ENCODE measurements around the gene CYB561D2.

DNA sequence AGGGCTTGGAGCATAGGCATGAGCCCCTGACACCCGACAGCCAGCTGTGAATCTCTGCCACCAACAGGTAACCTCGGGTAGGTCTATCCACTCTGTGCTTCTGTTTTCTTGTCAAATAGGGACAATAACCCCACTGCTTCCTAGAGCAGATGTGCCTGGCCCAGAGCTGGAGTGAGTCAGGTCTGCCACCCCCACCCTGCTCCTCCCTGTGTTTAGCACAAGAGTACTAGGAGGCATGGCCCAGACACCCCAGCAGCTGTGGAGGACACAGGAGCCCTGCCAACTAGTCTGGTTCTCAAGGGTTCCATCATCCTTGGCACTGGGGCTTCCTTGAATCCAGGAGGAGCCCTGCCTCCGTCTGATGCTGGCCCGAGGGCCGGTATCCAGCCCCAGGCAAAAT lies 42.4 kb downstream of the CYB561D2 start:
- TF ChIP-seq CTCF (IDR thresholded peaks at IDR 0.05): no peak
- no peak for TF ChIP-seq POLR2A (IDR thresholded peaks at IDR 0.05)

Data from breast epithelium (tissue), 3 donors.